K562 (cell line): ENCODE measurements around the gene PPIL4. TPM values are rescaled to one million over a fixed set of nuclear protein-coding genes. Genes with fewer than 3 reads are reported as not detected.

Experiments used
- ATAC-seq: fragments of 200-7000 bp; cut with Tn5 transposase; 3 replicates; pipeline ENCODE4 v1.9.1; 2020; ENCODE audit warnings: moderate library complexity
- BruUV-seq: library from RNA; stranded (reverse); fragments of 400-500 nt; replicated peaks from 2 replicates; lab custom pipeline; 2021; lab: Mats Ljungman, UMichigan
- CTCF ChIA-PET: fragments of 300-600 bp; formaldehyde crosslinking; extraction: SDS; loops from one replicate; lab custom pipeline; 2021; ENCODE audit warnings: low intra/inter-chr PET ratio; lab: Yijun Ruan, JAX
- POLR2A ChIA-PET: fragments of 300-600, 350-650 bp; sonication (Branson Sonifier 250); formaldehyde crosslinking; extraction: SDS; loops from one replicate; lab custom pipeline; 2021; ENCODE audit warnings: antibody characterized with exemption, inconsistent platforms; lab: Yijun Ruan, JAX
- DNase-seq, 4 experiments: peaks; one replicate each; pipeline versions ENCODE4 v3.0.0 to v3.0.0-alpha.2; 2011 to 2018; ENCODE audit warnings: low spot score in 3 of 4, mixed read lengths in 3 of 4; ENCODE audit errors: extremely low read depth in 1 of 4
- FAIRE-seq: peaks from 2 replicates; lab custom pipeline; 2011; peaks lifted over from hg19 to GRCh38; lab: Jason Lieb, UNC
- H2AFZ ChIP-seq: 2 replicates; pipeline ENCODE4 v1.6.0; 2011; ENCODE audit warnings: low read depth, low read length, control low read depth, inconsistent platforms
- H3K27ac ChIP-seq: fragments of 200-600 bp; 3 replicates; pipeline ENCODE4 v1.8.0; 2011; ENCODE audit warnings: low read depth, mild to moderate bottlenecking, control low read depth, inconsistent platforms, low read length, moderate library complexity, mixed read lengths; ENCODE audit errors: extremely low read depth
- H3K27me3 ChIP-seq, 2 experiments: fragments of 300-600 bp in 1 of 2; 2 replicates in 1 of 2; 3 replicates in 1 of 2; pipeline versions ENCODE4 v1.6.0 to v1.8.0; 2011; ENCODE audit warnings: inconsistent platforms in 2 of 2, low read length in 2 of 2, mild to moderate bottlenecking in 1 of 2, mixed read lengths in 1 of 2, moderate library complexity in 1 of 2; ENCODE audit not compliant: control insufficient read depth in 2 of 2, insufficient read depth in 2 of 2
- H3K36me3 ChIP-seq: fragments of 300-600 bp; 3 replicates; pipeline ENCODE4 v1.8.0; 2011; ENCODE audit warnings: mild to moderate bottlenecking, low read length, inconsistent platforms; ENCODE audit not compliant: control insufficient read depth, insufficient read depth
- H3K4me1 ChIP-seq, 2 experiments: fragments of 200-600 bp in 1 of 2; replicated peaks in 1 of 2; 2 replicates in 1 of 2; 3 replicates in 1 of 2; pipeline versions ENCODE4 v1.5.1 to v1.8.0; 2011; ENCODE audit warnings: inconsistent platforms in 2 of 2, low read length in 2 of 2, mild to moderate bottlenecking in 1 of 2, mixed read lengths in 1 of 2, moderate library complexity in 1 of 2; ENCODE audit not compliant: control insufficient read depth in 2 of 2, insufficient read depth in 2 of 2
- H3K4me2 ChIP-seq: 2 replicates; pipeline ENCODE4 v1.6.1; 2011; ENCODE audit warnings: low read length, control low read depth, inconsistent platforms, mixed read lengths; ENCODE audit not compliant: insufficient read depth
- H3K4me3 ChIP-seq: fragments of 200-600 bp; sonication (generic), shearing (Covaris generic); 2 replicates; pipeline ENCODE4 v1.5.1; 2016; ENCODE audit warnings: control low read depth, inconsistent platforms
- H3K79me2 ChIP-seq: fragments of 200-600 bp; 3 replicates; pipeline ENCODE4 v1.8.0; 2011; ENCODE audit warnings: low read length, inconsistent platforms; ENCODE audit not compliant: control insufficient read depth, insufficient read depth
- H3K9ac ChIP-seq, 2 experiments: 2 replicates each; pipeline versions ENCODE4 v1.6.0 to v1.6.1; 2011; ENCODE audit warnings: low read depth in 2 of 2, low read length in 2 of 2, control low read depth in 1 of 2, inconsistent platforms in 1 of 2, mild to moderate bottlenecking in 1 of 2, mixed read lengths in 1 of 2; ENCODE audit not compliant: insufficient read depth in 1 of 2
- H3K9me1 ChIP-seq: one replicate; pipeline ENCODE4 v1.6.0; 2011; ENCODE audit warnings: inconsistent platforms, mild to moderate bottlenecking, low read length, moderate library complexity; ENCODE audit not compliant: control insufficient read depth, insufficient read depth
- H3K9me3 ChIP-seq: replicated peaks from 2 replicates; pipeline ENCODE4 v1.5.1; 2011; ENCODE audit warnings: low read depth, low read length, inconsistent platforms; ENCODE audit not compliant: control insufficient read depth, insufficient read depth
- H4K20me1 ChIP-seq: replicated peaks from 2 replicates; pipeline ENCODE4 v1.6.1; 2011; ENCODE audit warnings: low read length, inconsistent platforms, mixed read lengths; ENCODE audit not compliant: control insufficient read depth, insufficient read depth
- BRD4 ChIP-seq: fragments of 200-600 bp; sonication (generic); IDR thresholded peaks from 2 replicates; pipeline ENCODE4 v1.6.1; 2017; ENCODE audit warnings: inconsistent platforms
- CREB3 ChIP-seq: fragments of 450-650 bp; conservative IDR thresholded peaks from 2 replicates; pipeline ENCODE4 v1.6.1; 2016; ENCODE audit warnings: missing genetic modification characterization, low read depth, mild to moderate bottlenecking, missing compliant biosample characterization, moderate library complexity
- E2F1 ChIP-seq: sonication (generic); formaldehyde crosslinking; IDR thresholded peaks from 2 replicates; pipeline ENCODE4 v1.8.1; 2023; ENCODE audit warnings: mild to moderate bottlenecking, missing genetic modification reagents, moderate library complexity
- GATA2 ChIP-seq: sonication (generic); formaldehyde crosslinking; IDR thresholded peaks from 2 replicates; pipeline ENCODE4 v1.4.0; 2020; ENCODE audit warnings: mild to moderate bottlenecking, missing genetic modification reagents
- JUND ChIP-seq, 2 experiments: IDR thresholded peaks; 2 replicates in 1 of 2; 3 replicates in 1 of 2; pipeline ENCODE4 v1.6.1; 2011; ENCODE audit warnings: borderline replicate concordance in 2 of 2, low read depth in 2 of 2, low read length in 2 of 2, improper control_type of control experiment in 1 of 2, missing biosample characterization in 1 of 2, missing genetic modification characterization in 1 of 2, missing genetic modification reagents in 1 of 2
- MLX ChIP-seq, 2 experiments: fragments of 450-650 bp in 1 of 2; sonication (generic) in 1 of 2; formaldehyde crosslinking; conservative IDR thresholded peaks; 2 replicates each; pipeline versions ENCODE4 v1.4.0 to v1.8.1; 2020 to 2022; ENCODE audit warnings: mild to moderate bottlenecking in 1 of 2, missing genetic modification reagents in 1 of 2
- POLR2AphosphoS2 ChIP-seq: IDR thresholded peaks from 2 replicates; pipeline ENCODE4 v1.6.1; 2012; ENCODE audit warnings: low read length, improper control_type of control experiment
- PYGO2 ChIP-seq: fragments of 450-650 bp; IDR thresholded peaks from 2 replicates; pipeline ENCODE4 v1.6.1; 2016; ENCODE audit warnings: mild to moderate bottlenecking, missing genetic modification characterization, moderate library complexity, missing compliant biosample characterization
- RHOXF2B ChIP-seq: fragments of 250-450 bp; sonication (Bioruptor Pico); conservative IDR thresholded peaks from 2 replicates; pipeline ENCODE4 v1.5.1; 2021
- ZKSCAN8 ChIP-seq: fragments of 200-800 bp; sonication (Bioruptor generic); IDR thresholded peaks from 2 replicates; pipeline ENCODE4 v1.6.1; 2016; ENCODE audit warnings: missing genetic modification characterization, missing compliant biosample characterization
- ZNF146 ChIP-seq: IDR thresholded peaks from one replicate; pipeline ENCODE4 v1.6.1; 2018; ENCODE audit warnings: missing compliant biosample characterization; ENCODE audit not compliant: unreplicated experiment
- ZNF431 ChIP-seq: sonication (generic); formaldehyde crosslinking; IDR thresholded peaks from 2 replicates; pipeline ENCODE4 v1.8.0; 2022; ENCODE audit warnings: mild to moderate bottlenecking, missing genetic modification reagents
- WGBS: fragments of 100-300 bp; shearing (Covaris generic); methylation state at CpG from one replicate; pipeline ENCODE4 v1.1.6; 2016; ENCODE audit warnings: low coverage, mixed read lengths; ENCODE audit not compliant: insufficient coverage; ENCODE audit errors: missing lambda C conversion rate; 5-methylcytosine and 5-hydroxymethylcytosine counted together
- in situ Hi-C: fragments of 300-500 bp; cut with MboI; formaldehyde crosslinking; loops from 4 replicates; pipeline ENCODE4 v1.15.0; 2018; ENCODE audit warnings: inconsistent platforms, mixed read lengths
- intact Hi-C: fragments of 100-400 bp; cut with micrococcal nuclease; formaldehyde crosslinking; loops from 2 replicates; pipeline ENCODE4 v1.14.2; 2022
- polyA plus RNA-seq, 8 experiments: library from polyadenylated mRNA; depleted of rRNA in 4 of 8; stranded (reverse) in 5 of 8; unstranded in 3 of 8; fragments of >200 nt; fragmentation: Nextera tagmentation in 2 of 8; fragmentation: Illumina TruSeq in 1 of 8; extraction: Ambion mirVana in 2 of 8; extraction: Trizol in 1 of 8; gene quantifications; 2 replicates each; pipeline versions ENCODE4 v1.2.1 to v1.2.3, GENCODE V29; 2011 to 2014; ENCODE audit warnings: inconsistent platforms in 1 of 8, missing spikeins in 1 of 8
- total RNA-seq, 7 experiments: library from RNA; depleted of rRNA in 6 of 7; stranded (reverse); fragments of >200 nt in 6 of 7; fragmentation: Illumina TruSeq in 2 of 7; extraction: Trizol in 2 of 7; gene quantifications; 2 replicates each; pipeline versions ENCODE4 v1.2.1 to v1.2.3, GENCODE V29; 2011 to 2021; ENCODE audit warnings: low replicate concordance in 1 of 7

Gene PPIL4
- total and polyA plus RNA-seq, 9 of the 15 experiments (the other 6 are each of a cell fraction or from before 2014, with no cell fraction given) = 14.5 to 55.2 (median 45.9) TPM

- Histone ChIP-seq H3K9me3 (no peaks in the 10 kb centered on the region), H3K9ac (no peak overlapping the region), H3K79me2 (no peaks in the 10 kb centered on the region), H3K4me2 (no peak overlapping the region), H2AFZ (no peak overlapping the region), H3K27me3 (peaks cover 46 to 77% of the 10 kb centered on the region in 2 experiments), H3K9me1 (no peaks in the 10 kb centered on the region), H4K20me1 (no peaks in the 10 kb centered on the region), H3K27ac (no peak overlapping the region), H3K4me1 (peaks cover 3 to 5% of the 10 kb centered on the region in 2 experiments; a peak in 2 of 5 replicates), H3K4me3 (no peak overlapping the region), H3K36me3 (no peaks in the 10 kb centered on the region)
- CTCF ChIA-PET = no interaction called here
- no peak for FAIRE-seq
- under 1% methylated on average over 4 of the region's 4 CpGs for WGBS
- intact Hi-C loops (no loop called here), in situ Hi-C loops (no loop called here)
- DNase-seq = no peak
- POLR2A ChIA-PET = interaction anchor here (1.0 to 2.1 kb wide), 3 partner anchors 13 to 16 kb away, joined by 3 to 10 read pairs (median 5); no protein-coding TSS in a partner anchor
- ATAC-seq = no peak
- BruUV-seq = no TSS peak
- no peak for TF ChIP-seq ZNF146
- TF ChIP-seq GATA2 (CRISPR knock-in tag) = no peak
- TF ChIP-seq ZKSCAN8 (CRISPR knock-in tag) = no peak
- no peak for TF ChIP-seq MLX (CRISPR knock-in tag; conservative IDR thresholded peaks at IDR 0.05)
- no peak for TF ChIP-seq ZNF431 (CRISPR knock-in tag)
- TF ChIP-seq RHOXF2B = no peak
- TF ChIP-seq JUND (IDR thresholded peaks at IDR 0.05; ENCODE audit: borderline replicate concordance, low read depth, low read length) = no peak
- TF ChIP-seq JUND (tag; IDR thresholded peaks at IDR 0.05; ENCODE audit: borderline replicate concordance, low read depth, low read length) = no peak
- no peak for TF ChIP-seq PYGO2 (tag)
- no peak for TF ChIP-seq POLR2AphosphoS2
- TF ChIP-seq E2F1 (CRISPR knock-in tag) = no peak
- no peak for TF ChIP-seq CREB3 (tag)
- TF ChIP-seq BRD4 = no peak
These were observed 55.9 kb downstream of the PPIL4 start for GRCh38 chr6:149489967-149490366.
